HepG2 (cell line): Measurements from ENCODE around the gene ZBTB47. TPM values are rescaled to one million over a fixed set of nuclear protein-coding genes. Genes with fewer than 3 reads are reported as not detected.

ENCODE experiments used
- ATAC-seq: fragments of 200-7000 bp; cut with Tn5 transposase; 3 replicates; pipeline ENCODE4 v1.9.1; 2020; ENCODE audit warnings: mild to moderate bottlenecking, moderate library complexity
- BruUV-seq: library from RNA; stranded (reverse); fragments of 400-500 nt; replicated peaks from 2 replicates; lab custom pipeline; 2021; lab: Mats Ljungman, UMichigan
- CTCF ChIA-PET: fragments of 300-600 bp; formaldehyde crosslinking; extraction: SDS; loops from one replicate; lab custom pipeline; 2021; ENCODE audit warnings: low total read pairs, inconsistent platforms, low intra/inter-chr PET ratio; lab: Yijun Ruan, JAX
- POLR2A ChIA-PET: fragments of 350-600 bp; sonication (Branson Sonifier 250); formaldehyde crosslinking; loops from one replicate; lab custom pipeline; 2020; ENCODE audit warnings: antibody characterized with exemption, inconsistent platforms; lab: Yijun Ruan, JAX
- DNase-seq: peaks from one replicate; pipeline ENCODE4 v3.0.0-alpha.2; 2015; ENCODE audit warnings: low spot score
- FAIRE-seq: peaks from 3 replicates; lab custom pipeline; 2011; peaks lifted over from hg19 to GRCh38; lab: Jason Lieb, UNC
- H2AFZ ChIP-seq: one replicate; pipeline ENCODE4 v1.6.1; 2011; ENCODE audit warnings: low read length, inconsistent platforms
- H3K27ac ChIP-seq: fragments of 300-600 bp; 3 replicates; pipeline ENCODE4 v1.8.0; 2011; ENCODE audit warnings: mixed run types, mild to moderate bottlenecking, mixed read lengths, low read length, inconsistent platforms; ENCODE audit not compliant: insufficient read depth; ENCODE audit errors: extremely low read length
- H3K27me3 ChIP-seq, 2 experiments: fragments of 200-600 bp in 1 of 2; 2 replicates in 1 of 2; 3 replicates in 1 of 2; pipeline versions ENCODE4 v1.6.0 to v1.8.0; 2011; ENCODE audit warnings: low read length in 2 of 2, mild to moderate bottlenecking in 2 of 2, moderate library complexity in 2 of 2, inconsistent platforms in 1 of 2; ENCODE audit not compliant: insufficient read depth in 2 of 2, control insufficient read depth in 1 of 2
- H3K36me3 ChIP-seq, 2 experiments: fragments of 200-600 bp in 1 of 2; replicated peaks in 1 of 2; 2 replicates in 1 of 2; 3 replicates in 1 of 2; pipeline versions ENCODE4 v1.5.1 to v1.8.0; 2011; ENCODE audit warnings: low read length in 2 of 2, inconsistent platforms in 1 of 2; ENCODE audit not compliant: insufficient read depth in 2 of 2, control insufficient read depth in 1 of 2
- H3K4me1 ChIP-seq: 2 replicates; pipeline ENCODE4 v1.5.1; 2012; ENCODE audit warnings: low read length, inconsistent platforms; ENCODE audit not compliant: insufficient read depth
- H3K4me2 ChIP-seq: 2 replicates; pipeline ENCODE4 v1.6.0; 2011; ENCODE audit warnings: low read depth, low read length, inconsistent platforms
- H3K4me3 ChIP-seq, 3 experiments: fragments of 200-600 bp in 1 of 3; sonication (generic), shearing (Covaris generic) in 1 of 3; replicated peaks in 1 of 3; 2 replicates each; pipeline ENCODE4 v1.5.1; 2011 to 2016; ENCODE audit warnings: low read length in 3 of 3, inconsistent platforms in 2 of 3, low read depth in 2 of 3, mild to moderate bottlenecking in 2 of 3, control low read depth in 1 of 3, mixed read lengths in 1 of 3; ENCODE audit not compliant: insufficient read depth in 1 of 3
- H3K79me2 ChIP-seq: one replicate; pipeline ENCODE4 v1.6.1; 2011; ENCODE audit warnings: low read length, inconsistent platforms; ENCODE audit not compliant: insufficient read depth
- H3K9ac ChIP-seq: 2 replicates; pipeline ENCODE4 v1.6.0; 2011; ENCODE audit warnings: mild to moderate bottlenecking, low read depth, low read length, inconsistent platforms; ENCODE audit not compliant: insufficient read depth
- H3K9me3 ChIP-seq: 2 replicates; pipeline ENCODE4 v1.5.1; 2012; ENCODE audit warnings: mild to moderate bottlenecking, low read length
- H4K20me1 ChIP-seq: 2 replicates; pipeline ENCODE4 v1.6.0; 2011; ENCODE audit warnings: inconsistent platforms, mild to moderate bottlenecking, low read length, moderate library complexity; ENCODE audit not compliant: insufficient read depth
- FIP1L1 ChIP-seq: fragments of 200-400 bp; formaldehyde crosslinking; IDR thresholded peaks from 2 replicates; pipeline ENCODE4 v1.6.1; 2018; ENCODE audit warnings: low read depth, mild to moderate bottlenecking, low read length, moderate library complexity, borderline replicate concordance; ENCODE audit not compliant: insufficient read depth
- FOXA3 ChIP-seq: IDR thresholded peaks from 2 replicates; pipeline ENCODE4 v1.6.1; 2016; ENCODE audit warnings: missing genetic modification reagents, missing compliant biosample characterization
- HOXA5 ChIP-seq: sonication (generic); formaldehyde crosslinking; IDR thresholded peaks from 2 replicates; pipeline ENCODE4 v1.4.0; 2020; ENCODE audit warnings: missing genetic modification reagents
- ZNF292 ChIP-seq: sonication (generic); formaldehyde crosslinking; IDR thresholded peaks from 2 replicates; pipeline ENCODE4 v1.8.1; 2022; ENCODE audit warnings: mild to moderate bottlenecking, low read depth, missing genetic modification reagents, borderline replicate concordance
- ZSCAN22 ChIP-seq: sonication (generic); formaldehyde crosslinking; IDR thresholded peaks from 2 replicates; pipeline ENCODE4 v1.4.0; 2020; ENCODE audit warnings: mild to moderate bottlenecking, missing genetic modification reagents
- WGBS: methylation state at CpG from one replicate; pipeline ENCODE4 v1.1.6; 2017; ENCODE audit warnings: low lambda C conversion rate; 5-methylcytosine and 5-hydroxymethylcytosine counted together
- in situ Hi-C: cut with HindIII; loops from 2 replicates; pipeline ENCODE4 v1.10.0; 2017; ENCODE audit warnings: low pct_unique_long_range_greater_than_20kb; ENCODE audit not compliant: extremely low pct_ligation_motif_present
- intact Hi-C: fragments of 100-400 bp; cut with micrococcal nuclease; formaldehyde crosslinking; loops from one replicate; pipeline ENCODE4 v1.10.0; 2022; ENCODE audit not compliant: unreplicated experiment
- polyA plus RNA-seq, 8 experiments: library from polyadenylated mRNA; depleted of rRNA in 3 of 8; stranded (reverse) in 7 of 8; unstranded in 1 of 8; fragments of >200 nt; fragmentation: Illumina TruSeq in 4 of 8; extraction: Trizol in 4 of 8; gene quantifications; 2 replicates each; pipeline versions ENCODE4 v1.2.1 to v1.2.3, GENCODE V29; 2011 to 2016; ENCODE audit warnings: low read depth in 4 of 8, missing spikeins in 1 of 8, mixed read lengths in 1 of 8; ENCODE audit not compliant: insufficient read depth in 1 of 8
- total RNA-seq, 5 experiments: library from RNA; depleted of rRNA; stranded (reverse); fragments of >200 nt; fragmentation: Illumina TruSeq; extraction: Trizol; gene quantifications; 2 replicates each; pipeline ENCODE4 v1.2.3, GENCODE V29; 2016; ENCODE audit warnings: low read depth in 1 of 5
- TF ChIP-seq, protein P1 (sequence below), 2 experiments: sonication (generic) in 1 of 2; formaldehyde crosslinking in 1 of 2; IDR thresholded peaks; 2 replicates each; pipeline versions ENCODE4 v1.4.0 to v1.6.1; 2016 to 2020; ENCODE audit warnings: borderline replicate concordance in 1 of 2, low read depth in 1 of 2, mild to moderate bottlenecking in 1 of 2, missing genetic modification reagents in 1 of 2
- TF ChIP-seq, protein P2 (sequence below): sonication (generic); formaldehyde crosslinking; IDR thresholded peaks from 2 replicates; pipeline ENCODE4 v1.5.0; 2020; ENCODE audit warnings: mild to moderate bottlenecking, low read depth, missing genetic modification reagents, borderline replicate concordance
- TF ChIP-seq, protein P3 (sequence below): IDR thresholded peaks from 2 replicates; pipeline ENCODE4 v1.6.1; 2016; ENCODE audit warnings: mild to moderate bottlenecking
- TF ChIP-seq, protein P4 (sequence below): sonication (generic); formaldehyde crosslinking; IDR thresholded peaks from 2 replicates; pipeline ENCODE4 v1.8.0; 2022; ENCODE audit warnings: mild to moderate bottlenecking, missing genetic modification reagents, moderate library complexity
- TF ChIP-seq, protein P5 (sequence below): sonication (generic); formaldehyde crosslinking; IDR thresholded peaks from 2 replicates; pipeline ENCODE4 v1.8.0; 2022; ENCODE audit warnings: missing genetic modification reagents, mild to moderate bottlenecking, borderline replicate concordance
- TF ChIP-seq, protein P6 (sequence below): sonication (generic); formaldehyde crosslinking; IDR thresholded peaks from 2 replicates; pipeline ENCODE4 v1.5.0; 2020; ENCODE audit warnings: missing genetic modification reagents

The ZBTB47 gene
- total and polyA plus RNA-seq, 2 of the 13 experiments (the other 11 are each of a cell fraction or from before 2014, with no cell fraction given), result 1.5 to 3.1 TPM

DNA sequence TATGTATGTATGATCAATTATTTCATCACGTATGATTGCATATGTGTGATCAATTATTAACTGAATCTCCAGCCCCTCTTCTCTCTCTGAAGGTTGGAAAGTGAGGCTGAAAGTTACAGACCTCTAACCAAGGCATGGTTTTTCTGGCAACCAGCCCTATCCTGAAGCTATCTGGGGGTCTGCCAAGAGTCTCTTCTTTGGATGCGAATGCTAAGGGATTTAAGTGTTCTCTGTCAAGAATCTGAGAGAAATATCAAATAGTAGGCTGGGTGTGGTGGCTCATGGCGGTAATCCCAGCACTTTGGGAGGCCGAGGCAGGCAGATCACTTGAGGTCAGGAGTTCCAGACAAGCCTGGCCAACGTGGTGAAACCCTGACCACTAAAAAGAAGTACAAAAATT, 44.9 kb upstream of the ZBTB47 start (continued):
- TF ChIP-seq, protein P1, sequence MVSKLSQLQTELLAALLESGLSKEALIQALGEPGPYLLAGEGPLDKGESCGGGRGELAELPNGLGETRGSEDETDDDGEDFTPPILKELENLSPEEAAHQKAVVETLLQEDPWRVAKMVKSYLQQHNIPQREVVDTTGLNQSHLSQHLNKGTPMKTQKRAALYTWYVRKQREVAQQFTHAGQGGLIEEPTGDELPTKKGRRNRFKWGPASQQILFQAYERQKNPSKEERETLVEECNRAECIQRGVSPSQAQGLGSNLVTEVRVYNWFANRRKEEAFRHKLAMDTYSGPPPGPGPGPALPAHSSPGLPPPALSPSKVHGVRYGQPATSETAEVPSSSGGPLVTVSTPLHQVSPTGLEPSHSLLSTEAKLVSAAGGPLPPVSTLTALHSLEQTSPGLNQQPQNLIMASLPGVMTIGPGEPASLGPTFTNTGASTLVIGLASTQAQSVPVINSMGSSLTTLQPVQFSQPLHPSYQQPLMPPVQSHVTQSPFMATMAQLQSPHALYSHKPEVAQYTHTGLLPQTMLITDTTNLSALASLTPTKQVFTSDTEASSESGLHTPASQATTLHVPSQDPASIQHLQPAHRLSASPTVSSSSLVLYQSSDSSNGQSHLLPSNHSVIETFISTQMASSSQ (IDR thresholded peaks at IDR 0.05; ENCODE audit: low read depth), result no peak
- TF ChIP-seq, protein P1 (CRISPR knock-in tag; IDR thresholded peaks at IDR 0.05; ENCODE audit: borderline replicate concordance), result no peak
- TF ChIP-seq ZSCAN22, result no peak
- no peak for TF ChIP-seq HOXA5 (CRISPR knock-in tag)
- TF ChIP-seq, protein P2, sequence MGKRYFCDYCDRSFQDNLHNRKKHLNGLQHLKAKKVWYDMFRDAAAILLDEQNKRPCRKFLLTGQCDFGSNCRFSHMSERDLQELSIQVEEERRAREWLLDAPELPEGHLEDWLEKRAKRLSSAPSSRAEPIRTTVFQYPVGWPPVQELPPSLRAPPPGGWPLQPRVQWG, result no peak
- TF ChIP-seq ZNF292 (CRISPR knock-in tag), result no peak

DNA sequence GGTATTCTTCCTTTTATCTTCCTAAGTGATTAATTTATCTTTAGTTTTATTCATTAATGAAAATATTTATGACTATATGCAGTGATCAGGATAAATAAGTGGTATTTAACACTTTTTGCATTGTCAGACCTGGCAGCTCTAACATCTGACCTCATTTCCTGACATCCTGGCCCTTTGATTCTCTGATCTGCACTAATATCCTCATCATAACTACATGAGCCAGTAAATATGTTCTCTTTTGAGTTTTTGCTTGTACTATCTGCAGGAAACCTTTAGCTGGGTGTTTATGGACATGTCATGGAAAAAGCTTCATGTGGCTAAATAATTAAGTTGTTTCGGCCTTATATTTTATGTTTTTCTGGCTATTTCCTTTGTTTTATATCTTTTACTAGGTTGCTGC, 42.5 kb upstream of the ZBTB47 start:
- intact Hi-C loops, result no loop called here
- TF ChIP-seq FIP1L1 (no peak), FOXA3 (CRISPR knock-in tag) (no peak)
- TF ChIP-seq, protein P3, sequence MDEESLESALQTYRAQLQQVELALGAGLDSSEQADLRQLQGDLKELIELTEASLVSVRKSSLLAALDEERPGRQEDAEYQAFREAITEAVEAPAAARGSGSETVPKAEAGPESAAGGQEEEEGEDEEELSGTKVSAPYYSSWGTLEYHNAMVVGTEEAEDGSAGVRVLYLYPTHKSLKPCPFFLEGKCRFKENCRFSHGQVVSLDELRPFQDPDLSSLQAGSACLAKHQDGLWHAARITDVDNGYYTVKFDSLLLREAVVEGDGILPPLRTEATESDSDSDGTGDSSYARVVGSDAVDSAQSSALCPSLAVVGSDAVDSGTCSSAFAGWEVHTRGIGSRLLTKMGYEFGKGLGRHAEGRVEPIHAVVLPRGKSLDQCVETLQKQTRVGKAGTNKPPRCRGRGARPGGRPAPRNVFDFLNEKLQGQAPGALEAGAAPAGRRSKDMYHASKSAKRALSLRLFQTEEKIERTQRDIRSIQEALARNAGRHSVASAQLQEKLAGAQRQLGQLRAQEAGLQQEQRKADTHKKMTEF (CRISPR knock-in tag), result no peak
- TF ChIP-seq, protein P4, sequence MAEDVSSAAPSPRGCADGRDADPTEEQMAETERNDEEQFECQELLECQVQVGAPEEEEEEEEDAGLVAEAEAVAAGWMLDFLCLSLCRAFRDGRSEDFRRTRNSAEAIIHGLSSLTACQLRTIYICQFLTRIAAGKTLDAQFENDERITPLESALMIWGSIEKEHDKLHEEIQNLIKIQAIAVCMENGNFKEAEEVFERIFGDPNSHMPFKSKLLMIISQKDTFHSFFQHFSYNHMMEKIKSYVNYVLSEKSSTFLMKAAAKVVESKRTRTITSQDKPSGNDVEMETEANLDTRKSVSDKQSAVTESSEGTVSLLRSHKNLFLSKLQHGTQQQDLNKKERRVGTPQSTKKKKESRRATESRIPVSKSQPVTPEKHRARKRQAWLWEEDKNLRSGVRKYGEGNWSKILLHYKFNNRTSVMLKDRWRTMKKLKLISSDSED (CRISPR knock-in tag), result no peak
- TF ChIP-seq, protein P5, sequence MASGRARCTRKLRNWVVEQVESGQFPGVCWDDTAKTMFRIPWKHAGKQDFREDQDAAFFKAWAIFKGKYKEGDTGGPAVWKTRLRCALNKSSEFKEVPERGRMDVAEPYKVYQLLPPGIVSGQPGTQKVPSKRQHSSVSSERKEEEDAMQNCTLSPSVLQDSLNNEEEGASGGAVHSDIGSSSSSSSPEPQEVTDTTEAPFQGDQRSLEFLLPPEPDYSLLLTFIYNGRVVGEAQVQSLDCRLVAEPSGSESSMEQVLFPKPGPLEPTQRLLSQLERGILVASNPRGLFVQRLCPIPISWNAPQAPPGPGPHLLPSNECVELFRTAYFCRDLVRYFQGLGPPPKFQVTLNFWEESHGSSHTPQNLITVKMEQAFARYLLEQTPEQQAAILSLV (CRISPR knock-in tag), result no peak
- TF ChIP-seq, protein P6, sequence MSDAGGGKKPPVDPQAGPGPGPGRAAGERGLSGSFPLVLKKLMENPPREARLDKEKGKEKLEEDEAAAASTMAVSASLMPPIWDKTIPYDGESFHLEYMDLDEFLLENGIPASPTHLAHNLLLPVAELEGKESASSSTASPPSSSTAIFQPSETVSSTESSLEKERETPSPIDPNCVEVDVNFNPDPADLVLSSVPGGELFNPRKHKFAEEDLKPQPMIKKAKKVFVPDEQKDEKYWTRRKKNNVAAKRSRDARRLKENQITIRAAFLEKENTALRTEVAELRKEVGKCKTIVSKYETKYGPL, result no peak
- TF ChIP-seq, all 625 proteins: peak for 0
- WGBS, result 100% methylated on average over 1 of the region's 1 CpG
- Histone ChIP-seq H3K4me2 (no peak overlapping the region), H3K4me3 (no peak overlapping the region), H3K27ac (no peak overlapping the region), H3K27me3 (no peaks in the 10 kb centered on the region), H3K36me3 (peaks cover 3 to 35% of the 10 kb centered on the region in 2 experiments), H3K9me3 (no peaks in the 10 kb centered on the region), H3K4me1 (peaks cover 22% of the 10 kb centered on the region), H3K79me2 (peaks cover 94% of the 10 kb centered on the region), H3K9ac (no peak overlapping the region), H4K20me1 (peaks cover 51% of the 10 kb centered on the region), H2AFZ (no peak overlapping the region)
- ATAC-seq (no peak), DNase-seq (no peak), FAIRE-seq (no peak)
- in situ Hi-C loops, result no loop called here
- ChIA-PET POLR2A (interaction anchor here (0.7 to 1.9 kb wide), 2 partner anchors 11 to 20 kb away, joined by 3 to 9 read pairs; partner anchors contain the start of genes NKTR and SS18L2), CTCF (no interaction called here)
- BruUV-seq, result no TSS peak
